Pancreas (tissue), 10 donors: ENCODE results near the gene STRADA. TPM values are rescaled to one million over a fixed set of nuclear protein-coding genes. Genes with fewer than 3 reads are reported as not detected.

Experiments
- ATAC-seq, 4 donors: fragments of 200-7000 bp; cut with Tn5 transposase; one replicate each; pipeline versions ENCODE4 v1.8.0 to v1.9.1; 2020; ENCODE audit warnings: mild to moderate bottlenecking in 4 of 4, moderate library complexity in 4 of 4
- DNase-seq, 6 donors: peaks; one replicate each; pipeline ENCODE4 v3.0.0-alpha.2; 2020
- FAIRE-seq: peaks from 2 replicates; lab custom pipeline; 2012; peaks lifted over from hg19 to GRCh38; lab: Jason Lieb, UNC
- H3K27ac ChIP-seq, 4 donors: fragments of 200-600 bp; sonication (generic); 1 replicate in 3 of 4; 2 replicates in 1 of 4; pipeline versions ENCODE4 v1.5.0 to v1.8.0; 2020
- H3K27me3 ChIP-seq, 4 donors: fragments of 200-600 bp; one replicate each; pipeline ENCODE4 v1.8.0; 2021
- H3K36me3 ChIP-seq, 3 donors: fragments of 200-600 bp; sonication (generic) in 1 of 3; one replicate each; pipeline versions ENCODE4 v1.5.0 to v1.8.0; 2020 to 2021
- H3K4me1 ChIP-seq, 3 donors: fragments of 200-600 bp; one replicate each; pipeline ENCODE4 v1.8.0; 2021
- H3K4me3 ChIP-seq, 4 donors: fragments of 200-600 bp; sonication (generic) in 2 of 4; one replicate each; pipeline versions ENCODE4 v1.5.0 to v1.8.0; 2020 to 2021
- H3K9me3 ChIP-seq, 4 donors: fragments of 200-600 bp; one replicate each; pipeline ENCODE4 v1.8.0; 2021
- CTCF ChIP-seq, 4 donors: fragments of 200-600 bp; sonication (generic) in 3 of 4; IDR thresholded peaks; one replicate each; pipeline versions ENCODE4 v1.5.0 to v1.8.0; 2021; ENCODE audit warnings: antibody characterized with exemption in 4 of 4
- WGBS, 2 donors: extraction: QIAGEN DNeasy Blood & Tissue Kit; methylation state at CpG; one replicate each; pipeline ENCODE4 v1.1.7; 2013; 5-methylcytosine and 5-hydroxymethylcytosine counted together
- intact Hi-C, 3 donors: fragments of 100-400 bp; cut with DNase I; formaldehyde crosslinking; loops; one replicate each; pipeline versions ENCODE4 v1.11.1 to v1.14.2; 2022
- polyA plus RNA-seq, 2 donors: library from polyadenylated mRNA; stranded (reverse); fragments of 200-250 nt; gene quantifications; one replicate each; pipeline ENCODE4 v1.2.3, GENCODE V29; 2013
- total RNA-seq, 6 donors: library from RNA; stranded (reverse); fragmentation: NEBNext Ultra II Directional in 4 of 6; extraction: Animal tissue kit (Norgen Biotek cat#: 25700) in 4 of 6; gene quantifications; one replicate each; pipeline versions ENCODE4 v1.2.1 to v1.2.4, GENCODE V29; 2021 to 2023
- donor health status: healthy with polysubstance abuse.
- donor health status: DM: no; HTN: no; CAD: no; lungs with moderate emphysema.
- donor health status: DM: no; HTN: no; CAD: no.
- donor health status: control.
- donor health status: control.
- donor health status: Bipolar disorder and iron deficiency.
- donor health status: DM: yes; HTN: yes; CAD: no.
- donor health status: DM: no; HTN: no; CAD: no.
- donor health status: DM: no; HTN: no; CAD: no.
- donor health status: DM: yes; HTN: yes; CAD: no.

Gene STRADA
- total and polyA plus RNA-seq, 8 donors: 8.3 to 26.7 (median 13.9) TPM

GRCh38 chr17:63676584-63676983 lies 65.0 kb downstream of the STRADA start:
- Histone ChIP-seq H3K4me1 (peaks cover 15 to 24% (median 23%) of the 10 kb centered on the region in 3 donors), H3K27me3 (no peaks in the 10 kb centered on the region), H3K27ac (peak overlapping the region in 3 of 4 donors; percentile 67 to 88 (median 84)), H3K9me3 (no peaks in the 10 kb centered on the region), H3K36me3 (no peaks in the 10 kb centered on the region), H3K4me3 (no peak overlapping the region)
- intact Hi-C loops: no loop called here
- FAIRE-seq (no peak), DNase-seq (no peak), ATAC-seq (peak in 3 of 4 donors; percentile 4 to 6 (median 5))
- TF ChIP-seq CTCF (IDR thresholded peaks at IDR 0.05): no peak
- WGBS, 2 donors: 52 to 54% methylated on average over 3 of the region's 3 CpGs

- no peaks in the 10 kb centered on the region for H3K9me3 ChIP-seq
- H3K27me3 ChIP-seq: no peaks in the 10 kb centered on the region
- no peak for TF ChIP-seq CTCF (IDR thresholded peaks at IDR 0.05)
- ATAC-seq (peak; percentile 97 to 99 (median 98)), FAIRE-seq (no peak), DNase-seq (peak; percentile 82 to 93 (median 90))
- intact Hi-C loops: no loop called here
- H3K36me3 ChIP-seq: no peaks in the 10 kb centered on the region
- H3K27ac ChIP-seq: peak overlapping the region; percentile 67 to 88 (median 78)
- peaks cover 15 to 24% (median 23%) of the 10 kb centered on the region in 3 donors for H3K4me1 ChIP-seq
- WGBS, 2 donors: 26 to 31% methylated on average over 6 of the region's 6 CpGs
- peak overlapping the region in 2 of 4 donors; percentile 4 to 11 for H3K4me3 ChIP-seq
Measured at GRCh38 chr17:63675607-63676546, 65.7 kb downstream of the STRADA start.

- TF ChIP-seq CTCF (IDR thresholded peaks at IDR 0.05): no peak
- Histone ChIP-seq H3K9me3 (no peaks in the 10 kb centered on the region), H3K4me3 (no peak overlapping the region), H3K4me1 (peaks cover 15 to 24% (median 23%) of the 10 kb centered on the region in 3 donors), H3K27me3 (no peaks in the 10 kb centered on the region), H3K27ac (peak overlapping the region; percentile 67 to 88 (median 78)), H3K36me3 (no peaks in the 10 kb centered on the region)
- DNase-seq: no peak
- intact Hi-C loops: no loop called here
- 24 to 27% methylated on average over 4 of the region's 4 CpGs for WGBS, 2 donors
- no peak for FAIRE-seq
- ATAC-seq: peak; percentile 19 to 67 (median 42)
Measured at GRCh38 chr17:63675231-63675606, 66.4 kb downstream of the STRADA start.

GRCh38 chr17:63672856-63673255 lies 68.7 kb downstream of the STRADA start:
- ATAC-seq: no peak
- FAIRE-seq: no peak
- no peak overlapping the region for H3K4me3 ChIP-seq
- peaks cover 0 to 5% (median 0%) of the 10 kb centered on the region in 3 donors for H3K36me3 ChIP-seq
- no peak for DNase-seq
- H3K27ac ChIP-seq: no peak overlapping the region
- intact Hi-C loops: no loop called here
- H3K9me3 ChIP-seq: no peaks in the 10 kb centered on the region
- peaks cover 15 to 24% (median 23%) of the 10 kb centered on the region in 3 donors for H3K4me1 ChIP-seq
- 96 to 100% methylated on average over 2 of the region's 2 CpGs for WGBS, 2 donors
- no peak for TF ChIP-seq CTCF (IDR thresholded peaks at IDR 0.05)
- H3K27me3 ChIP-seq: no peaks in the 10 kb centered on the region
